ENCODE data around the gene MATR3. TPM values are rescaled to one million over a fixed set of nuclear protein-coding genes. Genes with fewer than 3 reads are reported as not detected.
"Not testable (repeated sequence)": the region's sequence is repeated elsewhere in the genome, so short reads cannot be mapped to it uniquely, and the experiment has no call there.

The MATR3 gene
- total RNA-seq, 1 experiment from 2014 or later: 139 TPM

DNA sequence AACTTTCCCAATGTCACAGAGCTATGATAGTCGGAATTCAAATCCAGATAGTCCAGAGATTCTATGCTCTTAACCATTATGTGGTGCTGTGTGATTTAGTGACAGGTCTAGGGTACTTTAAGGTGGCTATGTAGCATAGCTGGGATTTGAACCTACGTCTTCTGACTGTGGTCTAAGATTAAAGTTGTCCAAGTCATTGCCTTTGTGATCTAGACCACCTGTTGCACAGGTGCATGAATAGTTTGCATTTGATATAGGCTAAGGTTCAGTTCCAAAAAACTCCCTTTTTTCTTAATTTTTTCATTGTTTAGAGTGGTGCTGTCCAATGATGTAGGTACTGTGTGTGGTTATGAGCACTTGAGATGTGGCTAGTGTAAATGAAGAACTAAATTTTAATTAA lies 50.6 kb downstream of the MATR3 start:
- no peak overlapping the region for H3K9ac ChIP-seq (ENCODE audit: low read length)
- peaks cover 74% of the 10 kb centered on the region for H3K79me2 ChIP-seq (ENCODE audit: low read length)
- POLR2A ChIA-PET (ENCODE audit: unreplicated experiment): no interaction called here
- CTCF ChIA-PET: no interaction called here
- H3K9me3 ChIP-seq (ENCODE audit: low read length): no peaks in the 10 kb centered on the region
- peaks cover 18% of the 10 kb centered on the region for H3K4me1 ChIP-seq (ENCODE audit: insufficient read depth, low read length)
- peak overlapping the region; percentile 96 for H3K4me3 ChIP-seq (ENCODE audit: low read length)
- ATAC-seq (no peak), DNase-seq (no peak)
- H3K36me3 ChIP-seq (ENCODE audit: low read depth, low read length): no peaks in the 10 kb centered on the region
- H3K27ac ChIP-seq (ENCODE audit: low read length): no peak overlapping the region
- no peaks in the 10 kb centered on the region for H3F3A ChIP-seq (ENCODE audit: low read length, unreplicated experiment)
- no TSS peak for BruUV-seq (replicated peaks)
- no peak overlapping the region for H2AFZ ChIP-seq (ENCODE audit: low read length)
- intact Hi-C loops (cut with micrococcal nuclease): no loop called here
- peak overlapping the region; percentile 100 for H3K4me2 ChIP-seq (ENCODE audit: low read length)
- H3K27me3 ChIP-seq (ENCODE audit: low read length): no peaks in the 10 kb centered on the region
- no peaks in the 10 kb centered on the region for H3K9me2 ChIP-seq (replicated peaks; ENCODE audit: low read length)
- TF ChIP-seq EZH2 (IDR thresholded peaks at IDR 0.05; ENCODE audit: low read length, unreplicated experiment) (no peak), CTCF (conservative IDR thresholded peaks at IDR 0.05; ENCODE audit: low read depth, low read length) (no peak), EZH2phosphoT487 (IDR thresholded peaks at IDR 0.05; ENCODE audit: borderline replicate concordance, low read length) (no peak)
- peaks cover 33% of the 10 kb centered on the region for H4K20me1 ChIP-seq (ENCODE audit: low read length)

- H3K9me2 ChIP-seq (replicated peaks; ENCODE audit: low read length); H3K4me2 ChIP-seq (ENCODE audit: low read length); H3K27me3 ChIP-seq (ENCODE audit: low read length); H2AFZ ChIP-seq (ENCODE audit: low read length); H3K9me3 ChIP-seq (ENCODE audit: low read length); intact Hi-C loops (cut with micrococcal nuclease); H3K27ac ChIP-seq (ENCODE audit: low read length); ATAC-seq; CTCF ChIA-PET; H3F3A ChIP-seq (ENCODE audit: low read length, unreplicated experiment); H3K9ac ChIP-seq (ENCODE audit: low read length); DNase-seq; BruUV-seq (replicated peaks); H3K36me3 ChIP-seq (ENCODE audit: low read depth, low read length); H3K4me3 ChIP-seq (ENCODE audit: low read length): not testable (repeated sequence)
- Histone ChIP-seq H3K4me1 (ENCODE audit: insufficient read depth, low read length) (peaks cover 18% of the 10 kb centered on the region), H3K79me2 (ENCODE audit: low read length) (peaks cover 86% of the 10 kb centered on the region), H4K20me1 (ENCODE audit: low read length) (peaks cover 33% of the 10 kb centered on the region)
- POLR2A ChIA-PET (ENCODE audit: unreplicated experiment): interaction anchor here (0.6 kb wide), 1 partner anchor 101 kb away, joined by 3 read pairs; no protein-coding TSS in a partner anchor
These were observed 51.9 kb downstream of the MATR3 start for GRCh38 chr5:139345442-139345841.

DNA sequence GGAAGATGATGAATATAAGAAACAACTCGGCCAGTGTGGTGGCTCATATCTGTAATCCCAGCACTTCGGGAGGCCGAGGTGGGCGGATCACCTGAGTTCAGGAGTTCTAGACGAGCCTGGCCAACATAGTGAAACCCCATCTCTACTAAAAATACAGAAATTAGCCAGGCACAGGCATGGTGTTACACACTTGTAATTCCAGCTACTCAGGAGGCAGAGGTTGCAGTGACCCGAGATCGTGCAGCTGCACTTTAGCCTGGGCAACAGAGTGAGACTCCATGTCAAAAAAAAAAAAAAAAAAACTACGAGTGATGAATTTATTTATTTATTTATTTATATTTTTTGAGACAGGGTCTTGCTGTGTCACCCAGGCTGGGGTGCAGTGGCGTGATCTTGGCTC lies 54.3 kb downstream of the MATR3 start:
- H3F3A ChIP-seq (ENCODE audit: low read length, unreplicated experiment); H3K27ac ChIP-seq (ENCODE audit: low read length); BruUV-seq (replicated peaks); POLR2A ChIA-PET (ENCODE audit: unreplicated experiment); H3K9me2 ChIP-seq (replicated peaks; ENCODE audit: low read length); H3K4me2 ChIP-seq (ENCODE audit: low read length); H3K36me3 ChIP-seq (ENCODE audit: low read depth, low read length); H3K9me3 ChIP-seq (ENCODE audit: low read length); H3K27me3 ChIP-seq (ENCODE audit: low read length); ATAC-seq; H3K4me3 ChIP-seq (ENCODE audit: low read length); CTCF ChIA-PET; H3K9ac ChIP-seq (ENCODE audit: low read length); intact Hi-C loops (cut with micrococcal nuclease); H2AFZ ChIP-seq (ENCODE audit: low read length); DNase-seq: not testable (repeated sequence)
- peaks cover 32% of the 10 kb centered on the region for H4K20me1 ChIP-seq (ENCODE audit: low read length)
- H3K79me2 ChIP-seq (ENCODE audit: low read length): peaks cover 98% of the 10 kb centered on the region
- peaks cover 11% of the 10 kb centered on the region; the same call in 1 of the 2 replicates for H3K4me1 ChIP-seq (ENCODE audit: insufficient read depth, low read length)

- ChIA-PET POLR2A (ENCODE audit: unreplicated experiment) (no interaction called here), CTCF (no interaction called here)
- TF ChIP-seq EZH2phosphoT487 (IDR thresholded peaks at IDR 0.05; ENCODE audit: borderline replicate concordance, low read length) (no peak), CTCF (conservative IDR thresholded peaks at IDR 0.05; ENCODE audit: low read depth, low read length) (no peak), EZH2 (IDR thresholded peaks at IDR 0.05; ENCODE audit: low read length, unreplicated experiment) (no peak)
- Histone ChIP-seq H3K9ac (ENCODE audit: low read length) (no peak overlapping the region), H3K36me3 (ENCODE audit: low read depth, low read length) (no peaks in the 10 kb centered on the region; the same call in 1 of the 2 replicates), H3K27ac (ENCODE audit: low read length) (no peak overlapping the region), H3K9me3 (ENCODE audit: low read length) (no peaks in the 10 kb centered on the region), H3K9me2 (replicated peaks; ENCODE audit: low read length) (no peaks in the 10 kb centered on the region), H3K27me3 (ENCODE audit: low read length) (no peaks in the 10 kb centered on the region), H3K4me2 (ENCODE audit: low read length) (no peak overlapping the region), H3F3A (ENCODE audit: low read length, unreplicated experiment) (no peaks in the 10 kb centered on the region), H3K4me1 (ENCODE audit: insufficient read depth, low read length) (peaks cover 5% of the 10 kb centered on the region), H3K79me2 (ENCODE audit: low read length) (peaks cover 98% of the 10 kb centered on the region), H4K20me1 (ENCODE audit: low read length) (peaks cover 14% of the 10 kb centered on the region; the same call in 1 of the 2 replicates), H2AFZ (ENCODE audit: low read length) (no peak overlapping the region), H3K4me3 (ENCODE audit: low read length) (no peak overlapping the region)
- ATAC-seq: no peak
- intact Hi-C loops (cut with micrococcal nuclease): no loop called here
- DNase-seq: no peak
- no TSS peak for BruUV-seq (replicated peaks)
These were observed 60.6 kb downstream of the MATR3 start for GRCh38 chr5:139354186-139354585.

- BruUV-seq (replicated peaks); H3K4me2 ChIP-seq (ENCODE audit: low read length); H3K36me3 ChIP-seq (ENCODE audit: low read depth, low read length); ATAC-seq; H3K9ac ChIP-seq (ENCODE audit: low read length); POLR2A ChIA-PET (ENCODE audit: unreplicated experiment); H3K9me2 ChIP-seq (replicated peaks; ENCODE audit: low read length); H3F3A ChIP-seq (ENCODE audit: low read length, unreplicated experiment); H2AFZ ChIP-seq (ENCODE audit: low read length); H3K4me3 ChIP-seq (ENCODE audit: low read length); H3K27ac ChIP-seq (ENCODE audit: low read length); DNase-seq; intact Hi-C loops (cut with micrococcal nuclease); CTCF ChIA-PET; H3K9me3 ChIP-seq (ENCODE audit: low read length); H3K27me3 ChIP-seq (ENCODE audit: low read length): not testable (repeated sequence)
- Histone ChIP-seq H3K4me1 (ENCODE audit: insufficient read depth, low read length) (peaks cover 11% of the 10 kb centered on the region), H3K79me2 (ENCODE audit: low read length) (peaks cover 99% of the 10 kb centered on the region), H4K20me1 (ENCODE audit: low read length) (peaks cover 18% of the 10 kb centered on the region; the same call in 1 of the 2 replicates)
These were observed 62.4 kb downstream of the MATR3 start for GRCh38 chr5:139355900-139356299.

All from PC-3 (cell line).